PFSK-1 (cell line): ENCODE measurements around the gene PLCD1.

Experiments
- FOXP2 ChIP-seq: optimal IDR thresholded peaks from 2 replicates; pipeline ENCODE3; 2011; ENCODE audit warnings: borderline replicate concordance, control low read depth, inconsistent platforms; ENCODE audit not compliant: insufficient read depth; ENCODE audit errors: extremely low read length, extremely low read depth
- POLR2AphosphoS5 ChIP-seq: IDR thresholded peaks from 2 replicates; pipeline ENCODE4 v1.6.1; 2012; ENCODE audit warnings: low read depth, mild to moderate bottlenecking, control low read depth, low read length, moderate library complexity
- SIN3A ChIP-seq: IDR thresholded peaks from 2 replicates; pipeline ENCODE4 v1.6.1; 2012; ENCODE audit warnings: mild to moderate bottlenecking, low read length, moderate library complexity, borderline replicate concordance; ENCODE audit not compliant: insufficient read depth
- TAF1 ChIP-seq: IDR thresholded peaks from 2 replicates; pipeline ENCODE4 v1.6.1; 2012; ENCODE audit warnings: low read length, control low read depth, borderline replicate concordance; ENCODE audit not compliant: insufficient read depth
- TF ChIP-seq, protein P1 (sequence below), 2 experiments: IDR thresholded peaks; 2 replicates each; pipeline versions ENCODE4 v1.6.1 to v1.8.0; 2011 to 2012; ENCODE audit warnings: low read depth in 2 of 2, low read length in 2 of 2, control low read depth in 1 of 2, inconsistent platforms in 1 of 2, mild to moderate bottlenecking in 1 of 2, moderate library complexity in 1 of 2; ENCODE audit not compliant: insufficient read depth in 1 of 2

PLCD1 gene

GRCh38 chr3:38003817-38004414 lies 25.5 kb downstream of the PLCD1 start:
- TF ChIP-seq, protein P1, sequence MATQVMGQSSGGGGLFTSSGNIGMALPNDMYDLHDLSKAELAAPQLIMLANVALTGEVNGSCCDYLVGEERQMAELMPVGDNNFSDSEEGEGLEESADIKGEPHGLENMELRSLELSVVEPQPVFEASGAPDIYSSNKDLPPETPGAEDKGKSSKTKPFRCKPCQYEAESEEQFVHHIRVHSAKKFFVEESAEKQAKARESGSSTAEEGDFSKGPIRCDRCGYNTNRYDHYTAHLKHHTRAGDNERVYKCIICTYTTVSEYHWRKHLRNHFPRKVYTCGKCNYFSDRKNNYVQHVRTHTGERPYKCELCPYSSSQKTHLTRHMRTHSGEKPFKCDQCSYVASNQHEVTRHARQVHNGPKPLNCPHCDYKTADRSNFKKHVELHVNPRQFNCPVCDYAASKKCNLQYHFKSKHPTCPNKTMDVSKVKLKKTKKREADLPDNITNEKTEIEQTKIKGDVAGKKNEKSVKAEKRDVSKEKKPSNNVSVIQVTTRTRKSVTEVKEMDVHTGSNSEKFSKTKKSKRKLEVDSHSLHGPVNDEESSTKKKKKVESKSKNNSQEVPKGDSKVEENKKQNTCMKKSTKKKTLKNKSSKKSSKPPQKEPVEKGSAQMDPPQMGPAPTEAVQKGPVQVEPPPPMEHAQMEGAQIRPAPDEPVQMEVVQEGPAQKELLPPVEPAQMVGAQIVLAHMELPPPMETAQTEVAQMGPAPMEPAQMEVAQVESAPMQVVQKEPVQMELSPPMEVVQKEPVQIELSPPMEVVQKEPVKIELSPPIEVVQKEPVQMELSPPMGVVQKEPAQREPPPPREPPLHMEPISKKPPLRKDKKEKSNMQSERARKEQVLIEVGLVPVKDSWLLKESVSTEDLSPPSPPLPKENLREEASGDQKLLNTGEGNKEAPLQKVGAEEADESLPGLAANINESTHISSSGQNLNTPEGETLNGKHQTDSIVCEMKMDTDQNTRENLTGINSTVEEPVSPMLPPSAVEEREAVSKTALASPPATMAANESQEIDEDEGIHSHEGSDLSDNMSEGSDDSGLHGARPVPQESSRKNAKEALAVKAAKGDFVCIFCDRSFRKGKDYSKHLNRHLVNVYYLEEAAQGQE (IDR thresholded peaks at IDR 0.05; ENCODE audit: insufficient read depth in 1 of 2, low read depth in 2 of 2, low read length in 2 of 2): no peak
- TF ChIP-seq TAF1: no peak
- no peak for TF ChIP-seq FOXP2
- no peak for TF ChIP-seq SIN3A
- no peak for TF ChIP-seq POLR2AphosphoS5

DNA sequence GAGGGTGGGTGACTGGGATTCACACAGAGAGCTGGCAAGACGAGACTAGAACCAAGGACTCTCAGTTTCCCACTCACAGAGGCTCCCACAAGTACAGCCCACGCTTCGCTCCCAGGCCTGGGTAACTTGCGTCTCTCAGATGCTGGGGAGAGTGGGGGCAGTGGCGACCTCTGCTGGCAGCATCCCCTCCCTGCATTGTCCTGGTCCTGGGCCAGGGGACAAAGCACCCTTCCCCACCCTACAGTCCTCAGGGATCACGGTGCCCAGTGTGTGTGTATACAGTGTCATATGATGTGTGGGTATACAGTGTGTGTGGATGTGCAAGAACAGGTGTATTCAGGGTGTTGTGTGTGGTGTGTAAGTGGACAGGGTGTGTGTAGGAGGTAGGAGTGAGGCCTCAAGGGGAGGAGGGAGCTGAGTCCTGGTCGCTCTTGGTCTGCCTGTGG lies 26.0 kb downstream of the PLCD1 start:
- TF ChIP-seq, protein P1 (IDR thresholded peaks at IDR 0.05; ENCODE audit: insufficient read depth in 1 of 2, low read depth in 2 of 2, low read length in 2 of 2): no peak
- TF ChIP-seq SIN3A: no peak
- TF ChIP-seq POLR2AphosphoS5: no peak
- TF ChIP-seq TAF1: no peak
- no peak for TF ChIP-seq FOXP2

DNA sequence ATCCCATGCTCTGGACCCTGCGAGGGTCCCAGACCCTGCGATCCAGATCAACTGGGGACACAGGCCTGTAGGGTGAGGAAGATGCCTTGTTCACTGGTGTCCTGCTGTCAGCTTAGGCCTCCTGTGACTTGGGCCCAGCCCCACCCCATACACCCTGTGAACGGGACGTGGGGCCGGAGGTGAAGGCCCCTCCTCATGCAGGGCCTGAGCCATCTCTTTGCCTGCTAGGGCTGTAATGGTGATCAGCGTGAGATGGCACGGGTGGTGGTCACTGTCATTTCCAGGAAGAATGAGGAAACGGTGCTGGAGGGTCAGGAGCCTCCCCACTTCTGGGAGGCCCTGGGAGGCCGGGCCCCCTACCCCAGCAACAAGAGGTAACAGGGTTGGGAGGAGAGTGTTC lies 26.5 kb downstream of the PLCD1 start:
- TF ChIP-seq, protein P1 (IDR thresholded peaks at IDR 0.05; ENCODE audit: insufficient read depth in 1 of 2, low read depth in 2 of 2, low read length in 2 of 2): no peak
- TF ChIP-seq SIN3A (no peak), POLR2AphosphoS5 (no peak), TAF1 (no peak), FOXP2 (no peak)

DNA sequence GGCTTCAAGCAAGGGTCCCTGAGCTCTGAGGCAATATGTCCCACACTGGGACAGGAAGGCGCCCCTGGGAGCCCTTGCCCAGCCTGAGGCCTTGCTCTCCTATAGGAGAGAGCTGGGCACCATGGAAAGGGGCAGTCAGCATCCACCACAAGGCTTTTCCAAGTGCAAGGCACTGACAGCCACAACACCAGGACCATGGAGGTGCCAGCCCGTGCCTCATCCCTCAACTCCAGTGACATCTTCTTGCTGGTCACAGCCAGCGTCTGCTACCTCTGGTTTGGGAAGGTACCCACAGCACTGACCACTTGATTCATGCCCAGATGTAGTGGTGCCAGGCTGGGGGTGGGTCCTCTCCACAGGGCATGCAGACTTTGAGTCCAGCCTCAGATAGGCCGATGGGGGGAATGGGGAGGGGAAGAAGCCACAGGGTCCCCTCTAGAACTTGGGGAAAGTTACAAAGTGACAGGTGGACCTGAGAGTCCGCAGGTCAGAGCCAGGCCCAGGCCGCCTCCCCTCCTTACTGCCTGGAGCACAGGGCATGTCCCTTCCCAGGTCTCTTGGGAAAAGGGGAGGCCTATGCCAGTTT lies 27.1 kb downstream of the PLCD1 start:
- no peak for TF ChIP-seq SIN3A
- no peak for TF ChIP-seq POLR2AphosphoS5

DNA sequence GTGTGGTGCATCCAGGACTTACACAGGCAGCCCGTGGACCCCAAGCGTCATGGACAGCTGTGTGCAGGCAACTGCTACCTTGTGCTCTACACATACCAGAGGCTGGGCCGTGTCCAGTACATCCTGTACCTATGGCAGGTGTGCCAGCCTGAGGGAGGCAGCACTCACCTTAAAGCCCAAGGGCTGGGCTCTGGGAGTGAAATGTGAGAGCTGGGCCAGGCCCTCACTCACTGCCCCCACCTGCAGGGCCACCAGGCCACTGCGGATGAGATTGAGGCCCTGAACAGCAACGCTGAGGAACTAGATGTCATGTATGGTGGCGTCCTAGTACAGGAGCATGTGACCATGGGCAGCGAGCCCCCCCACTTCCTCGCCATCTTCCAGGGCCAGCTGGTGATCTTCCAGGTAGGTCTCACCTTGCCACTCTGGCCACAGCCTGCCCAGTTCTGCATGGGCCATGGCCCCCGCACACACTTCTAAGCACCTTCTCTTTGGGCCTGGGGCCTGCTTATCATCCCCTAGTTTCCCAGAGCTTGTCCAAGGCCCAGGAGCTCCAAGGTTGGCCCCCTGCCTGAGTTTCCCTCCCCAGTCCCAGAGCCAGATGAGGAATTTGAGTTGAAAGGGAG lies 27.9 kb downstream of the PLCD1 start:
- no peak for TF ChIP-seq FOXP2
- TF ChIP-seq SIN3A: no peak
- TF ChIP-seq TAF1: no peak

- TF ChIP-seq FOXP2 (no peak), TAF1 (no peak), POLR2AphosphoS5 (no peak), SIN3A (no peak)
- TF ChIP-seq, protein P1 (IDR thresholded peaks at IDR 0.05; ENCODE audit: insufficient read depth in 1 of 2, low read depth in 2 of 2, low read length in 2 of 2): no peak
These were observed 28.4 kb downstream of the PLCD1 start for GRCh38 chr3:38000965-38001455.
